GM12892 (cell line): ENCODE results near the gene LYPD8.
A peak's percentile ranks its signal among the peaks of the same experiment; 100 is the strongest.

ENCODE experiments used
- DNase-seq: peaks from one replicate; pipeline ENCODE4 v3.0.0; 2011; ENCODE audit not compliant: insufficient read length
- FAIRE-seq: peaks from 2 replicates; lab custom pipeline; 2011; peaks lifted over from hg19 to GRCh38; lab: Jason Lieb, UNC
- POLR2A ChIP-seq: IDR thresholded peaks from 2 replicates; pipeline ENCODE4 v1.6.1; 2011; ENCODE audit warnings: low read depth, low read length, control low read depth
- POLR2AphosphoS5 ChIP-seq: IDR thresholded peaks from 2 replicates; pipeline ENCODE4 v1.6.1; 2011; ENCODE audit warnings: low read depth, low read length, control low read depth
- TAF1 ChIP-seq: IDR thresholded peaks from 2 replicates; pipeline ENCODE4 v1.6.1; 2011; ENCODE audit warnings: low read depth, mild to moderate bottlenecking, control low read depth, low read length, borderline replicate concordance

LYPD8 gene

GRCh38 chr1:248787430-248787829 lies 31.9 kb upstream of the LYPD8 start:
- TF ChIP-seq POLR2A = no peak
- no peak for TF ChIP-seq TAF1
- no peak for TF ChIP-seq POLR2AphosphoS5
- DNase-seq (no peak), FAIRE-seq (no peak)

- TF ChIP-seq TAF1 (no peak), POLR2AphosphoS5 (no peak), POLR2A (no peak)
- DNase-seq (no peak), FAIRE-seq (peak; percentile 42)
Observed at GRCh38 chr1:248786156-248786555, 30.6 kb upstream of the LYPD8 start.

DNA sequence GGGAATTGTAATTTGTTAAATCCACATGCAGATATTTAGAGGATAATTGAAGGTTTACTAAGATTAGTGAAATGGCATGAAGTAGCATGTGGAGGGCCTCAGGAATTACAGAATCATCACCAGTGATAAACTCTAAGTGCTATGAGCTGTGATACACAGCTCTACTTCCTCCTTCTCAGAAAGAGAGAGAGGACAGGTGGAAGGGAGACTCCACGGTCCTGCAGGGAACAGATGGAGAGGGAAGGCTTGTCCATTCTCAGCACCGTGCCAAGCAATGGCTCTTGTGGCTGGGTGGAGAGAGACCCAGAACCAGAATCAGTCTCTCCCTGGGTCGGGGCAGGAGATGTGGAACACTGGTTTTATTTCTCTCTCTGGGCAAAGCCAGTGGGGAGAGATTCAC lies 27.8 kb upstream of the LYPD8 start:
- DNase-seq (no peak), FAIRE-seq (no peak)
- TF ChIP-seq TAF1 = no peak
- TF ChIP-seq POLR2AphosphoS5 = no peak
- TF ChIP-seq POLR2A = no peak

GRCh38 chr1:248782416-248783141 lies 27.0 kb upstream of the LYPD8 start:
- FAIRE-seq (no peak), DNase-seq (no peak)
- TF ChIP-seq POLR2A (no peak), TAF1 (no peak), POLR2AphosphoS5 (no peak)

GRCh38 chr1:248779350-248779749 lies 23.8 kb upstream of the LYPD8 start:
- no peak for TF ChIP-seq TAF1
- no peak for TF ChIP-seq POLR2AphosphoS5
- TF ChIP-seq POLR2A = no peak
- FAIRE-seq (no peak), DNase-seq (no peak)

- DNase-seq (no peak), FAIRE-seq (no peak)
- TF ChIP-seq POLR2AphosphoS5 = no peak
- no peak for TF ChIP-seq TAF1
Observed at GRCh38 chr1:248778906-248779305, 23.3 kb upstream of the LYPD8 start.

DNA sequence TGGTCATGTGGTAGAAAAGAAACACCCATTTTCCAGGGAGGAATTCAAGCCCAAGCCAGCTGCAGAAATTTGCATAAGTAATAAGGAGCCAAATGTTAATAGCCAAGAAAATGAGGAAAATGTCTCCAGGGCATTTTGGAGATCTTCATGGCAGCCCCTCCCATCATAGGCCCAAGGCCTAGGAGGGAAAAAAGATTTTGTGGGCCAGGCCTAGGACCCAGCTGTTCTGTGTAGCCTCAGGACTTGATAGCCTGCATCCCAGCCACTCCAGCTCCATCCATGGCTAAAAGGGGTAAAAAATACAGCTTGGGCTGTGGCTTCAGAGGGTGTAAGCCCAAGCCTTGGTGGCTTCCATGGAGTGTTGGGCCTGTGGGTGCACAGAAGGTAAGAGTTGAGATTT lies 21.4 kb upstream of the LYPD8 start:
- FAIRE-seq (no peak), DNase-seq (no peak)
- TF ChIP-seq POLR2A (no peak), POLR2AphosphoS5 (no peak), TAF1 (no peak)

GRCh38 chr1:248775441-248775840 lies 19.9 kb upstream of the LYPD8 start:
- FAIRE-seq = no peak
- DNase-seq = no peak
- TF ChIP-seq POLR2AphosphoS5 = no peak
- no peak for TF ChIP-seq POLR2A
- TF ChIP-seq TAF1 = no peak

- FAIRE-seq (no peak), DNase-seq (no peak)
- TF ChIP-seq POLR2A = no peak
- TF ChIP-seq TAF1 = no peak
- no peak for TF ChIP-seq POLR2AphosphoS5
Observed at GRCh38 chr1:248759644-248760043, 4.1 kb upstream of the LYPD8 start.

GRCh38 chr1:248758352-248758751 lies 2.8 kb upstream of the LYPD8 start:
- DNase-seq (no peak), FAIRE-seq (no peak)
- TF ChIP-seq POLR2AphosphoS5 (no peak), TAF1 (no peak), POLR2A (no peak)

DNA sequence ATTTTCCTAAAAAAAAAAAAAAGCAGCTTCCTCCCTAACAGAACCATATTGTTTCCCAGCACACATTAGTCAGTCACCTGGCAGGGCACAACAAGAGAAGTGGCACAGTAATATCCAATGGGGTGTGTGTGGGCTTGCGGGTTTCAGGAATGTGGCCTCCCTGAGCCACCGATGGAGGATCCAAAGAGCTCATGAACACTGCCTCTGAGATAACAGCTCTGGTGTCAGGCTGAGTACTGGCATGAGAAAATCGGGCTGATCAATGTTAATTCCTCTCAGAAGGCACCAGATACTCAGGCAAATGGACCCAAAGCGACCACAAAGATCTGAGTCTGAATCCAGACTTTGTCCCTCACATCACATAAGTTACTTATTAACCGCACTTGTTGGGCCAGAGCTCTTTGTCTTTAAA lies 2.2 kb upstream of the LYPD8 start:
- FAIRE-seq (no peak), DNase-seq (no peak)
- TF ChIP-seq POLR2A (no peak), TAF1 (no peak), POLR2AphosphoS5 (no peak)

- no peak for FAIRE-seq
- DNase-seq = no peak
- TF ChIP-seq TAF1 (no peak), POLR2A (no peak), POLR2AphosphoS5 (no peak)
Observed at GRCh38 chr1:248756636-248757035, 1.1 kb upstream of the LYPD8 start.
